T-helper 22 cell (primary cell): ENCODE measurements around the gene GPC5.
"Not testable (repeated sequence)": the region's sequence is repeated elsewhere in the genome, so short reads cannot be mapped to it uniquely, and the experiment has no call there.

ENCODE experiments used
- DNase-seq: peaks from one replicate; pipeline ENCODE4 v3.0.0-alpha.2; 2020; ENCODE audit warnings: low read depth

The GPC5 gene

GRCh38 chr13:92179223-92179622, 780.8 kb downstream of the GPC5 start:
- DNase-seq = no peak

GRCh38 chr13:92187378-92187989, 789.1 kb downstream of the GPC5 start:
- DNase-seq = no peak

GRCh38 chr13:92188574-92188973, 790.2 kb downstream of the GPC5 start:
- no peak for DNase-seq

- DNase-seq = no peak
These were observed 798.3 kb downstream of the GPC5 start for GRCh38 chr13:92196591-92197256.

DNA sequence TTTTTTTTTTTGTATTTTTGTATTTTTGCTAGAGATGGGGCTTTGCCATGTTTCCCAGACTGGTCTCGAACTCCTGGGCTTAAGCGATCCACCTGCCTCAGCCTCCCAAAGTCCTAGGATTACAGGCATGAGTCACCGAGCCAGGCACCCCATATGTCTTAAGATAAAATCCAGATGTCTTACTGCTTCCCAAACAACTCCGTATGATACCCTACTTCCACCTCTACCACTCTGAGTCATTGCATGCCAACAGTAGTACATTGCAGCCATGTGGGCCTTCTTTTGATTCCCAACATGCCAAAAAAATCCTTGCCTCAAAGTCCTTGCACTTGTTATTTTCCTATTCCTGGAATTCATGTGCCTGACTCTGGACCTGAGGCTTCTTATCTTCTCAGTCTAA, 799.2 kb downstream of the GPC5 start:
- DNase-seq = no peak

DNA sequence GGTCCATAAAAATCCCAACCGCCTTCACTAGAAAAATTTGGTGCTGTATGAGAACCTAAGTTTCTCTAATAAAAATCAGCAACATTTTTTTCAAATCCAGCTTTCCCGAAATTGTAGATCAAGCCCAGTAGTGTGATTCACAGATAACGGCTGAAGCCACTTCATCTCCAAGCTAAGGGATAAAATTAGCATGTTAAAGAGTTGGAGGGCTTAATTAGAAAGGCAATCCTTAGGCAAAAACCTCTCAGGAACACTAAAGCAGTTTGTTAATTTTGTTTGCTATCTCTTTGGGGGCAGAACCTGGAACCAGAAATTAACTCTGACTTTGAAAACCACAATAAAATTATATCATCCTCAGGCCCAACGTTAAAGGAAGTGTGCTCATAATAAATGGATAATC, 820.2 kb downstream of the GPC5 start:
- DNase-seq = no peak

DNA sequence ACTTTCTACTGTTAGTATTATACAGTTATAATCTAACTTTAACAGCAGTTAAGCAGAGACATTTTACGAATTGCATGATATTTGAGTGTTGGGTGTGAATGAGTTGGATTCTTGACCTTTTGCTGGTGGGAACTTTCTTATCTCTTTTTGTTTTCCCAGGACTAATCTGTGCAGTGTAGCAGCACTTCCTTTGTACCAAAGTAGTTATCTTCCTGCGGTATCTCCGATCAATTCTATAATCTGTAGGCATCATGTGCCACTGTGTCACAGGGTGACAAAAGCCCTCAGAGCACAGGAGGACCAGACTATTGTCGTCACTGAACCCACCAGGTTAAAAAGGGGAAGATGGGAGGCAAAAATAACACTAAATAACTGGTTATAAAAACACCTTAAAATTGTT, 823.5 kb downstream of the GPC5 start:
- no peak for DNase-seq

GRCh38 chr13:92224052-92224821, 825.8 kb downstream of the GPC5 start:
- no peak for DNase-seq

DNA sequence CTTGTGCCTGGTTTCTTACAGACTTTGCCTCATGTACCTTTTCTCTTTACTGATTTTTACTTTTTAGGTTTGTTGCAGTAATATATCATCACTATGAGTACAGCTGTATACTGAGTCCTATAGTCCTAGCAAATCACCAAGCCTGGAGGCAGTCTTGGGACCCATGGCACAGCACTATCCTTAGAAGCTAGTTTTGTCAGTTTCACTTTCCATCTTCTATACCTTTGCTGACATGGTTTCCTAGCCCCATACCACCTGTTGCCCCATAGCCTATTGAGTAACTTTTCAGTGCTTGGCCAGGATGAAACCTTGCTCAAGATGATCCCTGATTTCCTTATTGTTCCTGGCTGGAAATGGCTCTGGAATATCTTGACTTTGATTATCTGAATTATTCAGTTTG, 826.4 kb downstream of the GPC5 start:
- no peak for DNase-seq

- no peak for DNase-seq
These were observed 827.4 kb downstream of the GPC5 start for GRCh38 chr13:92225861-92226260.

DNA sequence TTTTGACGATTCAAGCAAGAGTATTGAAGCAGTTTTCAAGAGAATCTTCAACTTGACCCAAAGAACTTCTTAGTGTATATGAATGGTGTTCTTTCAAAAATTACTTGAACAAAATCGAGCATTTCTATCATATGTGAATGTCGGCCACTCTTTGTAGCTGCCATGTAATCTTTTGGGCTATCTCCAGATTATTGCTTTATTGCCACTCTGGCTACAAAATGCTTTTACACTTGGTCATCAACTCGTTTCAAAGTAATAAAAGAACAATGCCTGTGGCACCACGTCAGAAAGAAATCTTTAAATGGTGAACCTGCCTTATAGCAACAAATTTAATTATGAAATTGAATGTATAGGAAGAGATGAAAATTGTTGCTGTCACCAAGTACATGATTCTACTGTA, 834.5 kb downstream of the GPC5 start:
- DNase-seq = no peak

GRCh38 chr13:92251671-92252210, 853.3 kb downstream of the GPC5 start:
- DNase-seq = no peak

- no peak for DNase-seq
These were observed 857.1 kb downstream of the GPC5 start for GRCh38 chr13:92255526-92255925.

GRCh38 chr13:92256211-92256610, 857.8 kb downstream of the GPC5 start:
- DNase-seq = no peak

DNA sequence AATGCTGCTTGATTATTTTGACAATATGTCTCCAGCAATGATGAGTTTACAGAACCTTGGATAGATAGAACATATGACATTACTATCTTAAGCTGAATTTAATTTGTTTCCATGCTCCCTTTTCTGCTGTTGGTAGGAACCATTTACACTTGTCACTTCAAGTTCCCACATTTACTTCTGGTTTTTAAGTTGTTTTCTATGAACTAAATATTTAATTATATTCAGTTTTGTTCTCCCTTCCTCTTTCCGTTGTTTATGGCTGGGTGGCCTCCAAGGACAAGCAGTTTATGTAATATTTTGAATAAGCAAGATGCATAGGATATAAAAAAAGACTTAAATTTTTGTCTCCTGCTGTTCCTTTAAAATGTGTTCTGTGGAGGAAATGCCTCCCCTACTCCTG, 860.6 kb downstream of the GPC5 start:
- no peak for DNase-seq

- no peak for DNase-seq
These were observed 861.1 kb downstream of the GPC5 start for GRCh38 chr13:92259523-92259922.

GRCh38 chr13:92260363-92260762, 861.9 kb downstream of the GPC5 start:
- no peak for DNase-seq

DNA sequence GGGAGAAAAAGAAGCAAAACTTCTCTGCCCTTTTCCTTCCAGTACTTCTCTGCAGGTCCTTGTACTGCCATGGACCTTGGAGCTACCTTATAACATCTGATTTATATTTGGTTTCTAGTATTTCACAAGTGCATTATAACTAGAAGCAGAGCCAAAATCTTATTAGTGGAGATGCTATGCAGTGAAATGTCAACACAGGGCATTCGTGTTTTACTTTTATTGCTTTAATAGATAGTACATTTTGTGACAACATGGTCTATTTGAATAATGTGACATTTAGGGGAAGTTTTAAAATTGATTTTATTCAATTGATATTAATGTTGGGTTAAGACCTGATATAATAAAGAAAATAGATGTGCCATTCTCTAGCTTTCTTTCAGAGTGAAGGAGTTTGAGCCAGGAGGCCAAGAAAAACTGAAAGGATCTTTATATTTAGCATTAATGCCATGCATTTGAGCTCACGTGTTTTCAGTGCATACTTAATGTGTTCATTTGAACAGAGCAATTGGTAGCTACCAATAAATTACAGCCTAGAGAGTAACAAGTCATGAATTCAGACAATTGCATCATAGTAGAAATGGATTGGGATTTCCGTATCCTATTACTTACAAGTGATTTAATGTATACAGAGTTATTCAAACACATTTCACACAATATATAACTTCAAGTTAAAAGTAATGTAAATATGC, 863.8 kb downstream of the GPC5 start:
- no peak for DNase-seq

GRCh38 chr13:92265408-92265807, 867.0 kb downstream of the GPC5 start:
- DNase-seq = no peak

DNA sequence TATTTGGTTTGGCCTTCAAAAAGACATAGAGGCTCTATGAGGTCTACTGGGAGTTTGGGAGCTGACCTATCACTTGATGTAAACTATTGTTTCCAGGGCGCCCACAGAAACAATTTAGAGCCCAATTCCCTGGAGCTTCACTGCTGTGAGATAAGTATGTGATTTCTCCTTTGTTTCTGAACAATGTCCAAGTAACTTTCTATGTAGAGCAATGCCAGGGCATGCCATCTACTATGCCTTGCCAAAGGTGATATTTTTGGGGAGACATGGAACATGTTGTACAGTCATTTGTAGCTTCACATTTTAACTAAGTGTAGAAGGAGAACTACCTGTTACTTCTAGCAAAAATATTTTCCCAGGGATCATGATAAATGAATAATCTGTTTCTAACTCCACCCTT, 872.6 kb downstream of the GPC5 start:
- no peak for DNase-seq

- no peak for DNase-seq
These were observed 873.8 kb downstream of the GPC5 start for GRCh38 chr13:92272177-92272576.

DNA sequence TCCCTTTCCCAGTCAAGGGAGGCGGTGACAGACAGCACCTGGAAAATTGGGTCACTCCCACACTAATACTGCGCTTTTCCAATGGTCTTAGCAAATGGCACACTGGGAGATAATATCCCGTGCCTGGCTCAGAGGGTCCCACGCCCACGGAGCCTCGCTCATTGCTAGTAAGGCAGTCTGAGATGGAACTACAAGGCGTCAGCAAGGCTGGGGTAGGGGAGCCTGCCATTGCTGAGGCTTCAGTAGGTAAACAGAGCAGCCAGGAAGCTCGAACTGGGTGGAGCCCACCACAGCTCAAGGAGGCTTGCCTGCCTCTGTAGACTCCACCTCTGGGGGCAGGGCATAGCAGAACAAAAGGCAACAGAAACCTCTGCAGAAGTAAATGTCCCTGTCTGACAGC, 882.6 kb downstream of the GPC5 start:
- DNase-seq = not testable (repeated sequence)
